Mesodermal cell (in vitro differentiated cells): Measurements from ENCODE around the gene GALNT14.

Experiments
- H3K27ac ChIP-seq: 2 replicates; pipeline ENCODE4 v1.7.0; 2013; ENCODE audit warnings: mild to moderate bottlenecking, low read depth, low read length, moderate library complexity; ENCODE audit not compliant: severe bottlenecking
- H3K36me3 ChIP-seq: 2 replicates; pipeline ENCODE4 v1.7.1; 2013; ENCODE audit warnings: mild to moderate bottlenecking, low read length, moderate library complexity; ENCODE audit not compliant: control insufficient read depth, insufficient read depth
- H3K4me1 ChIP-seq: one replicate; pipeline ENCODE4 v1.7.1; 2013; ENCODE audit warnings: mild to moderate bottlenecking, low read length; ENCODE audit not compliant: insufficient read depth, control insufficient read depth, poor library complexity, severe bottlenecking
- H3K4me3 ChIP-seq: 2 replicates; pipeline ENCODE4 v1.7.0; 2013; ENCODE audit warnings: low read length, control low read depth, mild to moderate bottlenecking; ENCODE audit not compliant: insufficient read depth, poor library complexity, severe bottlenecking; ENCODE audit errors: extremely low read depth
- H3K9me3 ChIP-seq: 2 replicates; pipeline ENCODE4 v1.7.1; 2013; ENCODE audit warnings: mild to moderate bottlenecking, low read length, moderate library complexity; ENCODE audit not compliant: control insufficient read depth
- WGBS, 2 experiments: methylation state at CpG; one replicate each; pipeline ENCODE4 v1.1.5; 2013; ENCODE audit warnings: missing lambda C conversion rate in 2 of 2; ENCODE audit not compliant: insufficient coverage in 2 of 2; 5-methylcytosine and 5-hydroxymethylcytosine counted together

GALNT14 gene

GRCh38 chr2:31032475-31032874, 105.8 kb downstream of the GALNT14 start:
- Histone ChIP-seq H3K4me3 (no peak overlapping the region), H3K4me1 (no peaks in the 10 kb centered on the region), H3K9me3 (peaks cover 3% of the 10 kb centered on the region), H3K27ac (no peak overlapping the region), H3K36me3 (no peaks in the 10 kb centered on the region)
- 57 to 80% methylated on average over 1 of the region's 3 CpGs for WGBS, 2 experiments

- no peak overlapping the region for H3K4me3 ChIP-seq
- no peaks in the 10 kb centered on the region for H3K9me3 ChIP-seq
- 80 to 100% methylated on average over 1 of the region's 1 CpG for WGBS, 2 experiments
- no peak overlapping the region for H3K27ac ChIP-seq
- H3K4me1 ChIP-seq, result no peaks in the 10 kb centered on the region
- H3K36me3 ChIP-seq, result no peaks in the 10 kb centered on the region
Observed at GRCh38 chr2:31031132-31031706, 107.0 kb downstream of the GALNT14 start.

- 42 to 53% methylated on average over 5 to 6 of the region's 8 CpGs for WGBS, 2 experiments
Observed at GRCh38 chr2:31028417-31028816, 109.8 kb downstream of the GALNT14 start.

GRCh38 chr2:31027549-31027948, 110.7 kb downstream of the GALNT14 start:
- no peaks in the 10 kb centered on the region for H3K9me3 ChIP-seq
- no peak overlapping the region for H3K4me3 ChIP-seq
- no peak overlapping the region for H3K27ac ChIP-seq
- 71 to 83% methylated on average over 1 of the region's 5 CpGs for WGBS, 2 experiments
- H3K36me3 ChIP-seq, result no peaks in the 10 kb centered on the region
- no peaks in the 10 kb centered on the region for H3K4me1 ChIP-seq

More at GRCh38 chr2:31028417-31028816, 109.8 kb downstream of the GALNT14 start:
- Histone ChIP-seq H3K9me3 (no peaks in the 10 kb centered on the region), H3K27ac (no peak overlapping the region), H3K4me3 (no peak overlapping the region), H3K4me1 (no peaks in the 10 kb centered on the region), H3K36me3 (no peaks in the 10 kb centered on the region)

GRCh38 chr2:31023541-31023940, 114.7 kb downstream of the GALNT14 start:
- WGBS, 2 experiments, result 81 to 87% methylated on average over 3 of the region's 3 CpGs
- H3K4me3 ChIP-seq, result no peak overlapping the region
- no peaks in the 10 kb centered on the region for H3K36me3 ChIP-seq
- no peak overlapping the region for H3K27ac ChIP-seq
- H3K4me1 ChIP-seq, result no peaks in the 10 kb centered on the region
- no peaks in the 10 kb centered on the region for H3K9me3 ChIP-seq

GRCh38 chr2:31020713-31021112, 117.5 kb downstream of the GALNT14 start:
- no peaks in the 10 kb centered on the region for H3K4me1 ChIP-seq
- 81 to 90% methylated on average over 1 to 2 of the region's 4 CpGs for WGBS, 2 experiments
- no peak overlapping the region for H3K4me3 ChIP-seq
- H3K27ac ChIP-seq, result no peak overlapping the region
- no peaks in the 10 kb centered on the region for H3K36me3 ChIP-seq
- H3K9me3 ChIP-seq, result no peaks in the 10 kb centered on the region

- 94 to 100% methylated on average over 1 to 2 of the region's 6 CpGs for WGBS, 2 experiments
- no peaks in the 10 kb centered on the region for H3K9me3 ChIP-seq
- H3K36me3 ChIP-seq, result no peaks in the 10 kb centered on the region
- H3K27ac ChIP-seq, result no peak overlapping the region
- no peak overlapping the region for H3K4me3 ChIP-seq
- no peaks in the 10 kb centered on the region for H3K4me1 ChIP-seq
Observed at GRCh38 chr2:31018280-31018679, 120.0 kb downstream of the GALNT14 start.

- H3K4me1 ChIP-seq, result no peaks in the 10 kb centered on the region
- no peak overlapping the region for H3K4me3 ChIP-seq
- WGBS, 2 experiments, result 73 to 92% methylated on average over 2 of the region's 5 CpGs
Observed at GRCh38 chr2:31016648-31017047, 121.6 kb downstream of the GALNT14 start.

GRCh38 chr2:31014516-31014915, 123.7 kb downstream of the GALNT14 start:
- Histone ChIP-seq H3K36me3 (no peaks in the 10 kb centered on the region), H3K27ac (no peak overlapping the region), H3K4me1 (no peaks in the 10 kb centered on the region), H3K9me3 (no peaks in the 10 kb centered on the region), H3K4me3 (no peak overlapping the region)
- 88 to 93% methylated on average over 1 to 2 of the region's 4 CpGs for WGBS, 2 experiments

More at GRCh38 chr2:31016648-31017047, 121.6 kb downstream of the GALNT14 start:
- Histone ChIP-seq H3K9me3 (no peaks in the 10 kb centered on the region), H3K36me3 (no peaks in the 10 kb centered on the region), H3K27ac (no peak overlapping the region)

GRCh38 chr2:31013301-31013700, 124.9 kb downstream of the GALNT14 start:
- Histone ChIP-seq H3K36me3 (no peaks in the 10 kb centered on the region), H3K9me3 (no peaks in the 10 kb centered on the region), H3K4me3 (no peak overlapping the region), H3K4me1 (no peaks in the 10 kb centered on the region), H3K27ac (no peak overlapping the region)
- WGBS, 2 experiments, result 93 to 96% methylated on average over 6 to 7 of the region's 8 CpGs

GRCh38 chr2:31012406-31012805, 125.8 kb downstream of the GALNT14 start:
- WGBS, 2 experiments, result no CpG with 5 or more reads among the region's 1 CpG
- Histone ChIP-seq H3K9me3 (no peaks in the 10 kb centered on the region), H3K36me3 (no peaks in the 10 kb centered on the region), H3K27ac (no peak overlapping the region), H3K4me1 (no peaks in the 10 kb centered on the region), H3K4me3 (no peak overlapping the region)
